H9 (cell line): Measurements from ENCODE around the gene ZFP62. TPM values are rescaled to one million over a fixed set of nuclear protein-coding genes. Genes with fewer than 3 reads are reported as not detected.

Experiments used
- DNase-seq: peaks from one replicate; pipeline ENCODE4 v3.0.0-alpha.2; 2017
- H2AFZ ChIP-seq: one replicate; pipeline ENCODE4 v1.6.1; 2013; ENCODE audit warnings: mild to moderate bottlenecking, low read length, control low read depth, moderate library complexity
- H2AK5ac ChIP-seq: 2 replicates; pipeline ENCODE4 v1.6.1; 2013; ENCODE audit warnings: low read length, control low read depth, mixed read lengths; ENCODE audit not compliant: insufficient read length
- H2BK120ac ChIP-seq: one replicate; pipeline ENCODE4 v1.6.1; 2013; ENCODE audit warnings: low read depth, mild to moderate bottlenecking, low read length, control low read depth, inconsistent platforms; ENCODE audit not compliant: poor library complexity, severe bottlenecking
- H2BK12ac ChIP-seq: 2 replicates; pipeline ENCODE4 v1.6.1; 2013; ENCODE audit warnings: low read length, control low read depth, mixed read lengths, low read depth; ENCODE audit not compliant: insufficient read length
- H2BK15ac ChIP-seq: 2 replicates; pipeline ENCODE4 v1.6.1; 2013; ENCODE audit warnings: low read depth, low read length, control low read depth
- H2BK20ac ChIP-seq: one replicate; pipeline ENCODE4 v1.6.1; 2013; ENCODE audit warnings: low read depth, mild to moderate bottlenecking, low read length, control low read depth, inconsistent platforms; ENCODE audit not compliant: poor library complexity, severe bottlenecking
- H2BK5ac ChIP-seq: 2 replicates; pipeline ENCODE4 v1.6.1; 2013; ENCODE audit warnings: low read length, control low read depth, mixed read lengths; ENCODE audit not compliant: insufficient read length
- H3K14ac ChIP-seq: 2 replicates; pipeline ENCODE4 v1.6.1; 2013; ENCODE audit warnings: low read length, control low read depth; ENCODE audit not compliant: insufficient read depth
- H3K18ac ChIP-seq: 2 replicates; pipeline ENCODE4 v1.6.1; 2013; ENCODE audit warnings: low read depth, mild to moderate bottlenecking, mixed read lengths, low read length, control low read depth; ENCODE audit not compliant: insufficient read length
- H3K23ac ChIP-seq: 2 replicates; pipeline ENCODE4 v1.6.1; 2013; ENCODE audit warnings: low read length, control low read depth, mixed read lengths, low read depth; ENCODE audit not compliant: insufficient read length
- H3K23me2 ChIP-seq: 2 replicates; pipeline ENCODE4 v1.6.1; 2013; ENCODE audit warnings: low read depth, mild to moderate bottlenecking, mixed read lengths, low read length, control low read depth; ENCODE audit not compliant: insufficient read length, poor library complexity, severe bottlenecking
- H3K27ac ChIP-seq: 2 replicates; pipeline ENCODE4 v1.5.1; 2013; ENCODE audit warnings: low read length, control low read depth, mixed read lengths, low read depth; ENCODE audit not compliant: insufficient read length
- H3K27me3 ChIP-seq: 2 replicates; pipeline ENCODE4 v1.6.1; 2013; ENCODE audit warnings: low read length, control low read depth, inconsistent platforms; ENCODE audit not compliant: insufficient read depth
- H3K4ac ChIP-seq: 2 replicates; pipeline ENCODE4 v1.6.1; 2013; ENCODE audit warnings: low read depth, mild to moderate bottlenecking, control low read depth, inconsistent platforms, low read length, moderate library complexity
- H3K4me1 ChIP-seq: 2 replicates; pipeline ENCODE4 v1.6.1; 2013; ENCODE audit warnings: low read length, control low read depth, inconsistent platforms; ENCODE audit not compliant: insufficient read depth
- H3K4me2 ChIP-seq: 2 replicates; pipeline ENCODE4 v1.6.1; 2013; ENCODE audit warnings: low read length, control low read depth, mixed read lengths; ENCODE audit not compliant: insufficient read length, insufficient read depth
- H3K56ac ChIP-seq: 2 replicates; pipeline ENCODE4 v1.6.1; 2013; ENCODE audit warnings: low read depth, mild to moderate bottlenecking, mixed read lengths, low read length, control low read depth; ENCODE audit not compliant: insufficient read length
- H3K79me1 ChIP-seq: 2 replicates; pipeline ENCODE4 v1.6.1; 2013; ENCODE audit warnings: low read depth, mild to moderate bottlenecking, moderate library complexity, low read length, control low read depth, inconsistent platforms; ENCODE audit not compliant: insufficient read depth, poor library complexity, severe bottlenecking
- H3K79me2 ChIP-seq: 2 replicates; pipeline ENCODE4 v1.6.1; 2013; ENCODE audit warnings: low read length, control low read depth, inconsistent platforms; ENCODE audit not compliant: insufficient read depth
- H3K9ac ChIP-seq: 2 replicates; pipeline ENCODE4 v1.6.1; 2013; ENCODE audit warnings: low read length, control low read depth, mixed read lengths; ENCODE audit not compliant: insufficient read length; ENCODE audit errors: extremely low read depth
- H3K9me3 ChIP-seq: one replicate; pipeline ENCODE4 v1.6.1; 2013; ENCODE audit warnings: low read depth, low read length, inconsistent platforms; ENCODE audit not compliant: control insufficient read depth
- H3T11ph ChIP-seq: one replicate; pipeline ENCODE4 v1.6.1; 2013; ENCODE audit warnings: mild to moderate bottlenecking, low read length, control low read depth, inconsistent platforms
- H4K20me1 ChIP-seq: one replicate; pipeline ENCODE4 v1.6.1; 2013; ENCODE audit not compliant: control insufficient read depth, insufficient read length, insufficient read depth
- H4K5ac ChIP-seq: 2 replicates; pipeline ENCODE4 v1.6.1; 2013; ENCODE audit warnings: low read depth, mild to moderate bottlenecking, mixed read lengths, low read length, control low read depth; ENCODE audit not compliant: insufficient read length
- H4K8ac ChIP-seq: replicated peaks from 2 replicates; pipeline ENCODE4 v1.6.1; 2013; ENCODE audit warnings: low read length, control low read depth, mixed read lengths, low read depth; ENCODE audit not compliant: insufficient read length
- H4K91ac ChIP-seq: 2 replicates; pipeline ENCODE4 v1.6.1; 2013; ENCODE audit warnings: low read depth, mild to moderate bottlenecking, moderate library complexity, mixed read lengths, low read length, control low read depth; ENCODE audit not compliant: insufficient read length
- H3K27ac Mint-ChIP-seq, 3 experiments: 2 replicates in 2 of 3; 3 replicates in 1 of 3; pipeline ENCODE4 v1.8.0; 2020 to 2021; ENCODE audit warnings: mixed read lengths in 3 of 3, mild to moderate bottlenecking in 1 of 3, moderate library complexity in 1 of 3
- H3K27me3 Mint-ChIP-seq: 2 replicates; pipeline ENCODE4 v1.8.0; 2021; ENCODE audit warnings: low read depth, mild to moderate bottlenecking, moderate library complexity, mixed read lengths
- H3K36me3 Mint-ChIP-seq, 3 experiments: 2 replicates in 2 of 3; 3 replicates in 1 of 3; pipeline ENCODE4 v1.8.0; 2020 to 2021; ENCODE audit warnings: low read depth in 3 of 3, mixed read lengths in 3 of 3; ENCODE audit not compliant: insufficient read depth in 1 of 3
- H3K4me1 Mint-ChIP-seq, 2 experiments: 2 replicates each; pipeline ENCODE4 v1.8.0; 2020; ENCODE audit warnings: mixed read lengths in 2 of 2
- H3K4me3 Mint-ChIP-seq, 2 experiments: 2 replicates in 1 of 2; 3 replicates in 1 of 2; pipeline ENCODE4 v1.8.0; 2020 to 2021; ENCODE audit warnings: mild to moderate bottlenecking in 2 of 2, mixed read lengths in 2 of 2, moderate library complexity in 1 of 2
- H3K9me3 Mint-ChIP-seq, 2 experiments: 2 replicates in 1 of 2; 3 replicates in 1 of 2; pipeline ENCODE4 v1.8.0; 2020; ENCODE audit warnings: mild to moderate bottlenecking in 2 of 2, mixed read lengths in 2 of 2, moderate library complexity in 1 of 2
- CTCF ChIP-seq: fragments of 200-600 bp; sonication (generic); conservative IDR thresholded peaks from 3 replicates; pipeline ENCODE4 v1.8.0; 2021; ENCODE audit warnings: antibody characterized with exemption, mild to moderate bottlenecking
- WGBS: extraction: QIAGEN DNeasy Blood & Tissue Kit; methylation state at CpG from one replicate; pipeline ENCODE4 v1.1.7; 2013; ENCODE audit warnings: missing lambda C conversion rate, low lambda C conversion rate, mixed read lengths; ENCODE audit not compliant: insufficient read length; ENCODE audit errors: extremely low coverage; 5-methylcytosine and 5-hydroxymethylcytosine counted together
- total RNA-seq: library from RNA; stranded (reverse); gene quantifications from 2 replicates; pipeline ENCODE4 v1.2.1, GENCODE V29; 2021

ZFP62 gene
- total RNA-seq, 1 experiment from 2014 or later: 16.2 TPM

GRCh38 chr5:180844858-180845257 lies 16.2 kb downstream of the ZFP62 start:
- H3K56ac ChIP-seq: no peak overlapping the region
- no peaks in the 10 kb centered on the region for H3K79me1 ChIP-seq
- H3K14ac ChIP-seq: no peak overlapping the region
- no peak overlapping the region for H3K27ac Mint-ChIP-seq
- H2AK5ac ChIP-seq: no peak overlapping the region
- no peak overlapping the region for H4K8ac ChIP-seq
- no peak overlapping the region for H2BK120ac ChIP-seq
- peaks cover 6 to 7% of the 10 kb centered on the region in 2 experiments for H3K4me1 Mint-ChIP-seq
- no peak overlapping the region for H3K27ac ChIP-seq
- H3K27me3 Mint-ChIP-seq: peaks cover 41% of the 10 kb centered on the region
- no peaks in the 10 kb centered on the region for H4K20me1 ChIP-seq
- no peak overlapping the region for H3K4me3 Mint-ChIP-seq
- H4K91ac ChIP-seq: no peak overlapping the region
- H3K23ac ChIP-seq: no peak overlapping the region
- H4K5ac ChIP-seq: no peak overlapping the region
- H3K18ac ChIP-seq: no peak overlapping the region
- H3K9me3 Mint-ChIP-seq: peaks cover 69 to 72% of the 10 kb centered on the region in 2 experiments
- no peak overlapping the region for H2BK5ac ChIP-seq
- peaks cover 36% of the 10 kb centered on the region for H3K9me3 ChIP-seq
- no peak overlapping the region for H2BK15ac ChIP-seq
- H2BK12ac ChIP-seq: no peak overlapping the region
- H3K4ac ChIP-seq: no peak overlapping the region
- no peaks in the 10 kb centered on the region for H3K27me3 ChIP-seq
- no peaks in the 10 kb centered on the region for H3K4me1 ChIP-seq
- TF ChIP-seq CTCF: no peak
- H2AFZ ChIP-seq: no peak overlapping the region
- no CpG with 5 or more reads among the region's 1 CpG for WGBS
- peaks cover 53 to 71% (median 57%) of the 10 kb centered on the region in 3 experiments for H3K36me3 Mint-ChIP-seq
- H2BK20ac ChIP-seq: no peak overlapping the region
- no peak overlapping the region for H3K4me2 ChIP-seq
- DNase-seq: no peak
- H3K79me2 ChIP-seq: no peaks in the 10 kb centered on the region
- no peak overlapping the region for H3T11ph ChIP-seq
- no peaks in the 10 kb centered on the region for H3K23me2 ChIP-seq
- H3K9ac ChIP-seq: no peak overlapping the region
